ENCODE measurements around the gene ACP5.

ACP5 gene

DNA sequence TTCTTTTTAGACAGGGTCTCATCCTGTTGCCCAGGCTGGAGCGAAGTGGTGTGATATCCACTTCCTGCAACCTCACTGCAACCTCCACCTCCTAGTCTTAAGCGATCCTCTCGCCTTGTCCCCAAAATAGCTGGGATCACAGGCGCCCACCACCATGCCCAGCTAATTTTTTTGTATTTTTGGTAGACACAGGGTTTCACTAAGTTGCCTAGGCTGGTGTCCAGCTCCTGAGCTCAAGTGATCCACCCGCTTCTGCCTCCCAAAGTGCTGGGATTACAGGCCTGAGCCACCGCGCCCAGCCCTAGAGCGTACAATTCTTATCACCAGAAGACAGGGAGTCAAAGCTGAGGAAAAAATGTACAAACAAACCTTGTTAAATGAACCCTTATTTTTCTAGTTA lies 13.9 kb downstream of the ACP5 start:
- Histone ChIP-seq H3K27ac (no peak overlapping the region), H3K4me3 (no peak overlapping the region)
- no peak for TF ChIP-seq CTCF (IDR thresholded peaks at IDR 0.05)
- DNase-seq (ENCODE audit: low spot score): no peak

DNA sequence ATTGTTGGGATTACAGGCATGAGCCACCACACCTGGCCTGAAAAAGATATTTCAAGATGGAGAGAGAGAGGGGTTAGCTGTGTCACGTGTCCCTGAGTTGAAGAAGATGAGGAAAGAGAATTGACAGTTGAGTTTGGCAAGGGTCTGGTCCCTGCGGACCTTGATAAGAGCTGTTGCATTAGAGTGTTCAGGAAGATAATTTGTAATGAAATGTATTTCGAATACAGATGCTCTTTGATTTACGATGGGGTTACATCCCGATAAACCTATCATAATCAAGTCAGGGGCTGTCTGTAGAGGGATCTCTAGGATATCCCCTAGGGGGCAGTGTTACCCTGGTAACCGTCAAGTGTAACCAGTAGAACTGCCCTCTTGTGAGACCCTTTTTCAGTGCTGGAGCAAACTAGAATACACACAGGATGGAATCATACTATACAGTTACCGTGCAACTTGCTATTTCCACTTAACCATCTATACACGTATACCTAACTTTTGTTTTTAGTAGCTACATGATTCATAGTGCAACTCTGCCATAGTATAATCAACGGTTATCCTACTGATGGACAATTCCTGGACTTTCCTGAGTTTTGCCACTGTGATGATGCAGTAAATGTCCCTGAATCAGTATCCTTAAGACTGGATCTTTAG lies 16.9 kb downstream of the ACP5 start:
- no peak for DNase-seq (ENCODE audit: low spot score)
- no peak overlapping the region for H3K27ac ChIP-seq
- no peak overlapping the region for H3K4me3 ChIP-seq

GRCh38 chr19:11558881-11559828 lies 18.3 kb downstream of the ACP5 start, which contains the start of gene ELOF1:
Gene ELOF1 (minus strand): TSS chr19:11559230. CDS start chr19:11554347, 4,883 bp downstream.
- DNase-seq (ENCODE audit: low spot score): peak; percentile 99
- H3K4me3 ChIP-seq: peak within 1 kb of the TSS; percentile 99
- no peak for TF ChIP-seq CTCF (IDR thresholded peaks at IDR 0.05)
- H3K27ac ChIP-seq: peak within 1 kb of the TSS; percentile 51 to 90

More for the DNA sequence above, 16.9 kb downstream of the ACP5 start:
- peak; percentile 39 for TF ChIP-seq CTCF (IDR thresholded peaks at IDR 0.05)

- DNase-seq (ENCODE audit: low spot score): no peak
- Histone ChIP-seq H3K27ac (no peak overlapping the region), H3K4me3 (no peak overlapping the region)
- no peak for TF ChIP-seq CTCF (IDR thresholded peaks at IDR 0.05)
Observed at GRCh38 chr19:11556634-11557420, 20.6 kb downstream of the ACP5 start.

- Histone ChIP-seq H3K27ac (no peak overlapping the region), H3K4me3 (no peak overlapping the region)
- TF ChIP-seq CTCF (IDR thresholded peaks at IDR 0.05): no peak
- DNase-seq (ENCODE audit: low spot score): no peak
Observed at GRCh38 chr19:11555246-11555645, 22.2 kb downstream of the ACP5 start.

- no peak for DNase-seq (ENCODE audit: low spot score)
- no peak for TF ChIP-seq CTCF (IDR thresholded peaks at IDR 0.05)
- H3K4me3 ChIP-seq: no peak overlapping the region
- H3K27ac ChIP-seq: no peak overlapping the region
Observed at GRCh38 chr19:11554160-11554559, 23.3 kb downstream of the ACP5 start.
